ENCODE data around the gene LRRC8A.

Gene LRRC8A

DNA sequence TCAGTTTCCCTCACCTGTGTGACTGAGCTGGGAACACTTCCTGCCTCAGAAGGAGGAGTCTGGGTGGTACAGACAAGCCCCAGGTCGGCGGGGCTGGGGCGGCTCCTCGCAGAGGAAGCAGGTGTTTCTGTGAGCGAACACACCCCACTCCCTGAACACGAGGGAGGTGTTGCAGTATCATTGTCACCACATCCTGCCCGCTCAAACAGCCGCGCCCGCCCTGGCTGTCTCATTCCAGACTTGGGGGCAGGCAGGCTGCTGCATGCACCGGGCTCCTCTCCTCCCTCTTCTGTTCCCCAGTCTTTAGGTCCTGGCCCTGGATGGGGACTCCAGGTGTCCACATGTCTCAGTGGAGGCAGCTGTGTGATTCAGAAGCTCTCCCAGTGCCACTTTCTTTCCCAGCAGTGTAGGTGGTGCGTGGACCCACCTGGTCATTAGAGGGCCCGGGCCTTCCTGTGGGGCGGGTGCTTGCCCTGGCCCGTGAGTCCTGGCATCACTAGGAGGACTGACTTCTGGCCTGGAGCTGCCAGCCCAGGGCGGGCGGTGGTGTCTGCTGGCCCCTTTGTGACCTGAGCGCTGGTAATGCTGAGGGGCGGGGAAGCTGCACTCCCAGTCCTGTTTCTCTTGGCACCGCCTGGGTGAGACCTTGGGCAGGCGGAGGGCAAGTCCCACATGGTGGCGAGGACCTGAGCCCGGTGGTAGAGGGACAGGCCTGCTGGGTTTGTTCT is 20.6 kb downstream of the LRRC8A start:
- peak in 1 of 2 donors; percentile 55 for DNase-seq

DNA sequence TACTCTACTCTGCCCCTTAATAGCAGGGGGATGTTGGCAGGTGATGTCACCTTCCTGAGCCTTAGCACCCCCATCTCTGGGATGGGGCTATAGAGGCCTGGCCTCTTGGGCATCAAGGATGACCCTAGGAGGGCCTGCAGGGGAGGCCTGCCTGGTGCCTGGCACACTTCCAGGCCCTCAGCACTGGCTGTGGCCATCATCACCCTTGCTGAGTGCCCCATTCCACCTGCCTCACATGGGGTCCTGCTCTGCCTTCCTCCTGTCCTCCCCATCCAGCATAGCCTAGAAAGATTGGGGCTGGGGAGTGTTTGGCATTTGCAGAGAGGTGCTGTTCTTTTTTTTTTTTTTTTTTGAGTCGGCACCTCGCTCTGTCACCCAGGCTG is 21.1 kb downstream of the LRRC8A start:
- DNase-seq, result no peak

DNA sequence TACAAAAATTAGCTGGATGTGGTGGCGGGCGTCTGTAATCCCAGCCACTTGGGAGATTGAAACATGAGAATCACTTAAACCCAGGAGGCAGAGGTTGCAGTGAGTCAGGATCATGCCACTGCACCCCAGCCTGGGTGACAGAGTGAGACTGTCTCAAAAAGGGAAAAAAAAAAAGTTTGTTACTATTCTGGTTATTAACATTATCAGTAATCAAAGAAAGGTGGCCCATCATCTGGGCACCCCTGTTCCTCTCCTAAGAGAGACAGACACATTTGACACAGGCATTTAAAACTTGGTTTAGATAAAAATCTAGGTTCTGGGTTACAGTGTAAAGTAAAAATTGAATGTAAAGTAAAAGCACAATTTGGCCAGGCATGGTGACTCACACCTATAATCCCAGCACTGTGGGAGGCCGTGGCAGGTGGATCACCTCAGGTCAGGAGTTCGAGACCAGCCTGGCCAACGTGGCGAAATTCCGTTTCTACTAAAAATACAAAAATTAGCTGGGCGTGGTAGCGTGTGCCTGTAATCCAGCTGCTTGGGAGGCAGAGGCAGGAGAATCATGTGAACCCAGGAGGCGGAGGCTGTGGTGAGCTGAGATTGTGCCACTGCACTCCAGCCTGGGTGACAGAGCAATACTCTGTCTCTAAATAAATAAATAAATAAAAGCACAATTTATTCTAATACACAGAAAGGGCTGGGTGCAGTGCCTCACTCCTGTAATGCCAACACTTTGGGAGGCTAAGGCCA is 22.1 kb downstream of the LRRC8A start:
- DNase-seq, result peak; percentile 50 to 74

DNA sequence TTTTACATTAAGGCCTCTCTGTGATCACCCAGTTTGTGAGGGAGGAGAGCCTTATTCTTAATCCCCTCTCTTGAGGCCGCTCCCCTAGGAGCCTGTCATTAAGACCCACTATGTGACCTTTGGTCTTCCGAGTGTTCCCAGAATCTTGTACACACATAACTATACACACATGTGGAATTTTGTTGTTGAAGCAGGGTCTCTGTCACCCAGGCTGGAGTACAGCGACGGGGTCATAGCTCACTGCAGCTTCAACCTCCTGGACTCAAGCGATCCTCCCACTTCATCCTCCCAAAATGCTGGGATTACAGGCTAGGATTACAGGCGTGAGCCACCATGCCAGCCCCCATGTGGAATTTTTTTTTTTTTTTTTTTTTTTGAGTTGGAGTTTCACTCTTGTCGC is 24.0 kb downstream of the LRRC8A start:
- no peak for DNase-seq

GRCh38 chr9:128906741-128907140 is 24.8 kb downstream of the LRRC8A start:
- no peak for DNase-seq

DNA sequence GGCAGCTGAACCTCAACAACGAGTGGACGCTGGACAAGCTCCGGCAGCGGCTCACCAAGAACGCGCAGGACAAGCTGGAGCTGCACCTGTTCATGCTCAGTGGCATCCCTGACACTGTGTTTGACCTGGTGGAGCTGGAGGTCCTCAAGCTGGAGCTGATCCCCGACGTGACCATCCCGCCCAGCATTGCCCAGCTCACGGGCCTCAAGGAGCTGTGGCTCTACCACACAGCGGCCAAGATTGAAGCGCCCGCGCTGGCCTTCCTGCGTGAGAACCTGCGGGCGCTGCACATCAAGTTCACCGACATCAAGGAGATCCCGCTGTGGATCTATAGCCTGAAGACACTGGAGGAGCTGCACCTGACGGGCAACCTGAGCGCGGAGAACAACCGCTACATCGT is 26.4 kb downstream of the LRRC8A start:
- DNase-seq, result no peak

DNA sequence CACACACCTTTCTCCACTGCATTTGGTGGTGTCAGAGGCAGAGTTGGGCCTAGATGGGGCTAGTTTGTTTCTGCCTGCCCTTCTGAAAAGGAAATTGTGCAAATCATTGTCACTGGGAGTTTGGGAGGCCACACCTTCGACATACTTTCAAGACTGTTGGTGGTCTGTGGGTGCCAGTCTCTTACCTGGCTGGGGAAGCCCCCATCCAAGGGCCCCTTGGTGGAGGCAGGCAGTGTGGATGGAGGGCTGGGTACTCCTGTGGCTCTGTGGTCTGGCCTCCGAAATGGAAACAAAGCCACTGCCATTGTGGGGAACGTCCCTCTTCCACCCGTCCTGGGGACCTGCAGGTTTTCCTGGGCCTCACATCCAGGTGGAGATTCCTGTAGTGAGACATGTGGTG is 27.9 kb downstream of the LRRC8A start:
- no peak for DNase-seq

DNA sequence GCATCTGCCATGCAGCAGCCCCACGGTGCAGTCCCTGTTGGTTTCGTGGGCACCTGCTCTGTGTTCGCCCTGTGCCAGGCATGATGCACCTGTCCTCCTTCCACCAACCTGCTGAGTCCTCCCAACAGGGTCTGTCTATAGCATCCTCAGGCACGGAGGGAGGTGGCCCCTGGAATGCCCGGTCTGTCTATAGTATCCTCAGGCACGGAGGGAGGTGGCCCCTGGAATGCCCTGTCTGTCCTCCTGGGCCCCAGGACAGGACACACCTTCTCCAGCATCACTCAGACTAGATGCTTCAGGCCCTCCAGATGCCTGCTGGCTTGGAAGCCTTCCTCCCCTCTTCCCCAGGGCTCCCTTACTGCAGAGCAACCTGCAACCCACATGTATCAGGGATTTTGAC is 29.0 kb downstream of the LRRC8A start:
- DNase-seq, result no peak

GRCh38 chr9:128911529-128912035 is 29.6 kb downstream of the LRRC8A start:
- peak in 1 of 2 donors; percentile 23 for DNase-seq

GRCh38 chr9:128912270-128912853 is 30.4 kb downstream of the LRRC8A start:
- DNase-seq, result peak; percentile 54 to 84

- DNase-seq, result no peak
Measured at GRCh38 chr9:128913048-128913900, 31.3 kb downstream of the LRRC8A start.

DNA sequence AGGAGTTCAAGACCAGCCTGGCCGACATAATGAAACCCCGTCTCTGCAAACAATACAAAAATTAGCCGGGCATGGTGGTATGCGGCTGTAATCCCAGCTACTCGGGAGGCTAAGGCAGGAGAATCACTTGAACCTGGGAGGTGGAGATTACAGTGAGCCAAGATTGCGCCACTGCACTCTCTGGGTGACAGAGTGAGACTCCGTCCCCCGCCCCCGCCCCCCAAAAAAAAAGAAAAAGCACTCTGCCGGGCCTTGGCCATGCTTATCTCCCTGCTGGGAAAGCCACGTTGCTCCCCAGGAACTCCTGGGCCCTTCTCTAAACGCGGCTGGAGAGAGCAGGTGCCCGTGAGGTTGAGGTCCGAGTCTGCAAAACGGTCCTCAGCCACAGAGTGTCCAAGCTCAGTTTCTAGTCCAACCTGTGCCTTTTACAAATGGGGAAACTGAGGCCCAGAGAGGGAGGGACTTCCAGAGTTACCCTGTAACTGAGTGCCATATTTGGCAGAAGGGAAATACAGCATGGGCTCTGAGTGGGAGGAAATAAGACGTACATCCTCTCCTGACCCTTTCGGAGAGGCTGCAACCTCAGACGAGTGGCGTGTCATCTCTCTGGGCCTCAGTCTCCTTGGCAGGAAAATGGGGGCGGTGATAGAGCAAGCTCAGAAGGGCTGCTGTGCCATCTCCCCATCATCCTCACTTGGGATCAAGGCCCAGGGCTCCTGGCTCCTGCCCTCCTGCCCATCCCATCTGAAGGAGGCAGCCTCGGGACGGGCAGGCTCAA is 32.3 kb downstream of the LRRC8A start:
- peak in 1 of 2 donors; percentile 55 for DNase-seq

GRCh38 chr9:128916204-128916603 is 34.3 kb downstream of the LRRC8A start:
- DNase-seq, result no peak

DNA sequence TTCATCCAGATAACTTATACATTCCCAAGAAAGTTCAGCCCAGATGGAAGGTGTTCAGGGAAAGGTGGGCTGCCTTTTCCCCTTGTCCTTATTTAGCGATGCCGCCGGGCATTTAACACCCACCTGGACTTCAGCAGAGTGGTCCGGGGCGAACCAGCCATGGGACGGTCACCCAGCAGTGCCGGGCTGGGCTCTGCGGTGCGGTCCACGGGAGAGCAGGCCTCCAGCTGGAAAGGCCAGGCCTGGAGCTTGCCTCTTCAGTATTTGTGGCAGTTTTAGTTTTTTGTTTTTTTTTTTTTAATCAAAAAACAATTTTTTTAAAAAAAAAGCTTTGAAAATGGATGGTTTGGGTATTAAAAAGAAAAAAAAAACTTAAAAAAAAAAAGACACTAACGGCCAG is 34.8 kb downstream of the LRRC8A start:
- no peak for DNase-seq

DNA sequence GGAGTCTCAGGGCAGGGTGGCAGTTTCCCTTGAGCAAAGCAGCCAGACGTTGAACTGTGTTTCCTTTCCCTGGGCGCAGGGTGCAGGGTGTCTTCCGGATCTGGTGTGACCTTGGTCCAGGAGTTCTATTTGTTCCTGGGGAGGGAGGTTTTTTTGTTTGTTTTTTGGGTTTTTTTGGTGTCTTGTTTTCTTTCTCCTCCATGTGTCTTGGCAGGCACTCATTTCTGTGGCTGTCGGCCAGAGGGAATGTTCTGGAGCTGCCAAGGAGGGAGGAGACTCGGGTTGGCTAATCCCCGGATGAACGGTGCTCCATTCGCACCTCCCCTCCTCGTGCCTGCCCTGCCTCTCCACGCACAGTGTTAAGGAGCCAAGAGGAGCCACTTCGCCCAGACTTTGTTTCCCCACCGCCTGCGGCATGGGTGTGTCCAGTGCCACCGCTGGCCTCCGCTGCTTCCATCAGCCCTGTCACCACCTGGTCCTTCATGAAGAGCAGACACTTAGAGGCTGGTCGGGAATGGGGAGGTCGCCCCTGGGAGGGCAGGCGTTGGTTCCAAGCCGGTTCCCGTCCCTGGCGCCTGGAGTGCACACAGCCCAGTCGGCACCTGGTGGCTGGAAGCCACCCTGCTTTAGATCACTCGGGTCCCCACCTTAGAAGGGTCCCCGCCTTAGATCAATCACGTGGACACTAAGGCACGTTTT is 35.4 kb downstream of the LRRC8A start:
- no peak for DNase-seq

DNA sequence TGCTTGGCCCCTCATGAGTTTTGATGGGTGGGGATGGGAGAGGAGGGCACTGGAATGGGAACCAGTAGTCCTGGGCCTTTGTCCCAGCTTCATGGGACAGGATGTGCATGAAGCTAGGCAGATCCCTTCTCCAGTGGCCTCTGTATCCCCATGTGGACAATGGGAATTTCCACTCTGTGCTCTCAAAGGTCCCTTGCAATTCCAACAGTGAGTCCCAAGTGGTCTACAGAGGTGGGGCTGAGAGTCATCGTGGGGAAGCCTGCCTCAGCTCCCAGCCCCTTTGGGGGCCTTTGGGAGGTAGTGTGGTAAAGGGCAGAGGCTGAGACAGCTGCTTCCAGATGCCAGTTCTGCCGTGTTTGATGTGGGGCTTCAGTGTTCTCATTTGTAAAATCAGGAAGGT is 37.0 kb downstream of the LRRC8A start:
- DNase-seq, result no peak

DNA sequence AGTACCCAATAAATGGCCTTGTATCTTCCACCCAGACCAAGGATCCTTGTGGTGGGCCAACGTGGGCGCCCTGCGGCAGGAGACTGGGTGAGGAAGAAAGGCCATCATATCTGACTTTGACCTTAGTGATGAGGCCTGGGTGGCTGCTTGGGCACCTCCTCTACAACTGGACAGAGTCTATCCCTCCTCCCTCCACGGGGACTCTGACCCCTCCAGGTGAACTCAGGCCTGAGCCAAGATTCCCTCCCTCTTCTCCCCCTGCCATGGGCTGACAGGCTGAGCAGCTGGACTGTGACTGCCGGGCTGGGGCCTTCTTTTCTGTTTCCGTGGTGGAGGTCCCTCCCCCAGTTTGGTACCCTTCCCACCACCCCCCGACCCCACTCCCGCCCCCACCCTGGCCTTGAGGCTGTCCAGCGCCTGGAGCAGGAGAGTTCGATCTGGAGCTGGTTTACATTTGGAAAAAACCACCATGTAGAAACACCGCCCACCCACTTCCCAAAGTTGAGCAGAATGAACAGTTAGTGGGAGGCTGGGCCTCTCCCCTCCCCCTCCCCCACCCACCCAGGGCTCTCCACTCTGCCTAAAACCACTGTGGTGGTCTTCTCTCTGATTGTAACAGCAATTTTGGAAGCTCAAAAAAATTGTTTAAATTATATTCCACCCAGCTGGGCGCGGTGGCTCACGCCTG is 37.6 kb downstream of the LRRC8A start:
- DNase-seq, result no peak

- no peak for DNase-seq
Measured at GRCh38 chr9:128920381-128921058, 38.6 kb downstream of the LRRC8A start, which contains the start of gene PHYHD1. TSS of gene PHYHD1 (plus strand) at chr9:128920982. CDS start at chr9:128922324, 1,342 bp downstream.

DNA sequence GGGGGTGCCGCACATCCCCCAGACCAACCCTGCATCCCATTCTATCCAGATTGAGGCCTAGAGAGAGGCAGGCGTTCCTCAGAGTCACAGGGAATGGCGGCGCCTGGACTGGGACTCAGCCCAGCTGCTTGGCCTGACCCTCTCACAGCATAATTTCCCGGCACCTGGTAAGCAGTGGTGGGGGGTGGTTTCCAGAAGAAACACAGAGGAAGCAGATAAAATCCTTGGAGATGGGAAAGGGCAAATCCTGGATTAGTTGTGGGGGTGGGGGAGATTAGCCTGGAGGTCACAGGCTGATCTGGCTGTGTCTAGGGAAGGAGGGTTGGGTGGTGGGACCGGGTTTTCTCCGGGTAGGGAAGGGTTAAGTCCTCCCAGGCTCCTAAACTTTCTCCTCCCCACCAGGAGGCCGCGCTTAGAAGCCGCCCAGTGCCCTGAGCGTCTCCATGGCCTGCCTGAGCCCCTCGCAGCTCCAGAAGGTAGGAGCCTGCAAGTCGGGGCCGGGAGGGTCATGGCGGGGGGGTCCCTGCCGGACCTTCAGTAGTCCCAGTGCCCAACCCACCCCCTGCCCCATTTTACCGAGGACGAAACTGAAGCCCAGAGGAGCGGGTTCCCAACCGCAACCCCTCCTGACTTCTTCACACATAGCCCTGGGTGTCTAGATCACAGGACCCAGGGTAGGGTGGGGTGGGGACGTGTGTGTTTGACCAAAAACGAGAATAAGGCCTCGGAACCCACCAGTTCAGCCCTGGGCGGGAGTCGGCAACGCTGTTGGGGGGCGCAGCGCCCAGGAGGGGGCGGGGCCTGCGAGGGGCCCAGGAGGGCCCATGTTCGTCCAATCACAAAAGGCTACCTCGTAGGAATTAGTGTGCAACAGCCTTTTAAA is 40.2 kb downstream of the LRRC8A start:
- DNase-seq, result no peak

Data from inflammatory macrophage (primary cell).